ENCODE results near the gene PROC. TPM values are rescaled to one million over a fixed set of nuclear protein-coding genes. Genes with fewer than 3 reads are reported as not detected.

Gene PROC
- total RNA-seq, 4 donors from 2014 or later, result 2.1 TPM; not detected in 3

- intact Hi-C loops (cut with DNase I), result loop anchor here (10.0 kb wide), 1 partner anchor 147 kb away; no protein-coding TSS in a partner anchor
Observed at GRCh38 chr2:127471286-127471988, 53.2 kb downstream of the PROC start.

DNA sequence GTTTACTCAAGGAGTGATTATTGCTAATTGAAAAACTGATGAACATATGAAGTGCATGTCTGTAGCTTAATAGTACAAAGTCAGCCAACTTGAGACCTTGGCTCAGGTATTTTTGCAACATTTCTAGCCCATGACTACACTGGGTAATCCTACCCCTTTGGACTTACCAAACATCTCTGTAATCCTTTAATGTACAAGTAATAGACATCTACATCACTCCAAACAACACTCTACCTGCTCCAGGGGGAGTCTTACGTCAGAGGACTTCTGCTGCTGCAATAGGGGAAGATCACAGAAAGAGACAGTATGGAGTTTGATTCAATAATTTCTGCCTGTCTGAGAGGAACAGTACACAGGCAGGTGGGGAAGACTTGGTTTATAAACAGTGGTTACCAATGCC is 54.0 kb downstream of the PROC start:
- intact Hi-C loops (cut with DNase I), result loop anchor here (10.0 kb wide), 1 partner anchor 147 kb away; no protein-coding TSS in a partner anchor
- Histone ChIP-seq H3K9me3 (no peaks in the 10 kb centered on the region), H3K27me3 (no peaks in the 10 kb centered on the region)

More at GRCh38 chr2:127471286-127471988, 53.2 kb downstream of the PROC start:
- no peak overlapping the region for H3K27ac ChIP-seq
- peaks cover 0 to 27% (median 0%) of the 10 kb centered on the region in 3 donors for H3K36me3 ChIP-seq
- H3K4me1 ChIP-seq, result no peaks in the 10 kb centered on the region
- no peak overlapping the region for H3K4me3 ChIP-seq
- no peaks in the 10 kb centered on the region for H3K9me3 ChIP-seq
- TF ChIP-seq CTCF (IDR thresholded peaks at IDR 0.05), result no peak
- no peak for TF ChIP-seq POLR2A (IDR thresholded peaks at IDR 0.05)
- no peaks in the 10 kb centered on the region for H3K27me3 ChIP-seq
- 94 to 96% methylated on average over 4 of the region's 4 CpGs for WGBS, 2 donors
- DNase-seq, result no peak

DNA sequence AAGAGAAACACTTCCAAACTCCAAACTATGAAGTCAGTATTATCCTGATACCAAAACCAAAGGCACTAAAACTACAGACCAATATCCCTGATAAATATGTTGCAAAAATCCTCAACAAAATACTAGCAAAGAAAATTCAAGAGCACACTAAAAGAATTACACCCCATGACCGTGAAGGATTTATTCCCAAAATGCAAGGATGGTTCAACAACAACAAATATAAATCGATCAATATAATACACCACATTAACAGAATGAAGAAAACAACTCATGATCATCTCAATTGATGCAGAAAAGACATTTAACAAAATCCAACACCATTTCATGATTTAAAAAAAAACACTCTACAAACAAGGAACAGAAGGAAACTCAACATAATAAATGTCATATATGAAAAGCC is 57.6 kb downstream of the PROC start:
- WGBS, 2 donors, result 91 to 98% methylated on average over 2 of the region's 2 CpGs
- Histone ChIP-seq H3K27me3 (no peaks in the 10 kb centered on the region), H3K36me3 (peaks cover 0 to 12% (median 0%) of the 10 kb centered on the region in 3 donors), H3K4me1 (no peaks in the 10 kb centered on the region), H3K27ac (no peak overlapping the region), H3K4me3 (no peak overlapping the region), H3K9me3 (no peaks in the 10 kb centered on the region)
- DNase-seq, result no peak
- intact Hi-C loops (cut with DNase I), result loop anchor here (10.0 kb wide), 1 partner anchor 151 kb away; no protein-coding TSS in a partner anchor
- TF ChIP-seq POLR2A (IDR thresholded peaks at IDR 0.05), result no peak
- TF ChIP-seq CTCF (IDR thresholded peaks at IDR 0.05), result no peak

More for the DNA sequence above, 54.0 kb downstream of the PROC start:
- peaks cover 0 to 27% (median 0%) of the 10 kb centered on the region in 3 donors for H3K36me3 ChIP-seq
- no peak overlapping the region for H3K4me3 ChIP-seq
- H3K4me1 ChIP-seq, result no peaks in the 10 kb centered on the region
- 88 to 89% methylated on average over 1 of the region's 1 CpG for WGBS, 2 donors
- DNase-seq, result no peak
- no peak overlapping the region for H3K27ac ChIP-seq
- TF ChIP-seq POLR2A (IDR thresholded peaks at IDR 0.05), result no peak
- TF ChIP-seq CTCF (IDR thresholded peaks at IDR 0.05), result no peak

Small RNAs within 50 kb of the gene (small RNA-seq; reads per million reads assigned to genes)
- gene MIR4783, result 0 reads per million in 4 donors
- 0 reads per million in 4 donors for gene RNU4-48P

Other genes with a start within 250 kb of the PROC start
- 1 to 10 TPM in 3 of 4 donors, under 1 TPM in 1; 0.95 to 4.6 (median 1.6) TPM for gene CYP27C1, start 198.1 kb upstream of the PROC start, total RNA-seq
- 10 to 100 TPM; 19.3 to 36.6 (median 25.2) TPM for gene ERCC3, start 124.3 kb upstream of the PROC start, total RNA-seq
- gene MAP3K2, start 30.5 kb upstream of the PROC start, total RNA-seq, result 10 to 100 TPM; 29.4 to 37.4 (median 31.3) TPM
- gene IWS1, start 108.1 kb downstream of the PROC start, total RNA-seq, result 10 to 100 TPM; 22.0 to 34.1 (median 28.9) TPM
- under 1 TPM in 1 of 4 donors, not detected in 3; 0.19 TPM for gene MYO7B, start 117.3 kb downstream of the PROC start, total RNA-seq
- not detected for gene GPR17, start 227.7 kb downstream of the PROC start, total RNA-seq

All from esophagus squamous epithelium (tissue), 5 donors.